MM.1S (cell line): ENCODE measurements around the gene PHTF1.

Experiments
- CTCF ChIP-seq: fragments of 300-600 bp; sonication (generic); IDR thresholded peaks from 2 replicates; pipeline ENCODE4 v1.5.1; 2016; ENCODE audit warnings: antibody characterized with exemption, low read length, mixed read lengths
- EZH2 ChIP-seq: fragments of 300-600 bp; sonication (generic); optimal IDR thresholded peaks from 2 replicates; pipeline ENCODE3; 2017; ENCODE audit warnings: low read depth, mild to moderate bottlenecking, antibody characterized with exemption, low read length, mixed read lengths
- EZH2phosphoT487 ChIP-seq: fragments of 300-600 bp; sonication (generic); IDR thresholded peaks from 2 replicates; pipeline ENCODE4 v1.6.1; 2018; ENCODE audit warnings: antibody characterized with exemption, low read length

DNA sequence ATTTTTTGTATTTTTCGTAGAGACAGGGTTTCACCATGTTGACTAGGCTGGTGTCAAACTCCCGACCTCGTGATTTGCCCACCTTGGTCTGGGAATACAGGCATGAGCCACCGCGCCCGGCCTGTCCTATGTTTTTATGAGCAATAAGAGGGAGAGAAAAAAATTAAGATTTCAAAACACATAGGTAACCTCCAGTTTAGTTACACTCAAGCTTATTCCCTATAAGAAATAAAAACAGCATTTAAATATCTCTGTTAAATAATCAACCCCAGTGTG lies 45.9 kb upstream of the PHTF1 start:
- TF ChIP-seq CTCF: no peak
- no peak for TF ChIP-seq EZH2phosphoT487
- TF ChIP-seq EZH2: no peak
